Psoas muscle (tissue), 8 donors: Measurements from ENCODE around the gene NFX1. TPM values are rescaled to one million over a fixed set of nuclear protein-coding genes. Genes with fewer than 3 reads are reported as not detected.

Source experiments
- ATAC-seq, 4 donors: fragments of 200-7000 bp; cut with Tn5 transposase; one replicate each; pipeline ENCODE4 v1.9.1; 2020; ENCODE audit warnings: moderate library complexity in 3 of 4, mild to moderate bottlenecking in 2 of 4
- DNase-seq, 2 donors: peaks; one replicate each; pipeline ENCODE4 v3.0.0-alpha.2; 2020
- H3K27ac ChIP-seq: fragments of 200-600 bp; one replicate; pipeline ENCODE4 v1.8.0; 2022
- H3K27me3 ChIP-seq, 3 donors: fragments of 200-600 bp in 1 of 3; one replicate each; pipeline versions ENCODE4 v1.6.1 to v1.8.0; 2013 to 2022; ENCODE audit warnings: low read length in 2 of 3, mild to moderate bottlenecking in 2 of 3, moderate library complexity in 1 of 3; ENCODE audit not compliant: insufficient read depth in 3 of 3
- H3K36me3 ChIP-seq, 2 donors: fragments of 200-600 bp in 1 of 2; one replicate each; pipeline versions ENCODE4 v1.6.1 to v1.8.0; 2013 to 2022; ENCODE audit warnings: low read depth in 1 of 2, mild to moderate bottlenecking in 1 of 2, moderate library complexity in 1 of 2; ENCODE audit not compliant: insufficient read depth in 1 of 2
- H3K4me1 ChIP-seq: fragments of 200-600 bp; one replicate; pipeline ENCODE4 v1.8.0; 2022
- H3K4me3 ChIP-seq: fragments of 200-600 bp; one replicate; pipeline ENCODE4 v1.8.0; 2022; ENCODE audit warnings: mild to moderate bottlenecking
- H3K9me3 ChIP-seq: fragments of 200-600 bp; one replicate; pipeline ENCODE4 v1.8.0; 2022
- whole genome bisulfite sequencing, 3 donors: extraction: QIAGEN DNeasy Blood & Tissue Kit; methylation state at CpG; one replicate each; pipeline versions ENCODE4 v1.1.6 to v1.1.7; 2013; 5-methylcytosine and 5-hydroxymethylcytosine counted together
- intact Hi-C, 2 donors: fragments of 100-400 bp; cut with DNase I; formaldehyde crosslinking; loops; one replicate each; pipeline versions ENCODE4 v1.11.0 to v1.14.2; 2022
- polyA plus RNA-seq, 3 donors: library from polyadenylated mRNA; stranded (reverse); fragments of 200-250 nt; gene quantifications; one replicate each; pipeline ENCODE4 v1.2.3, GENCODE V29; 2013
- total RNA-seq, 4 donors: library from RNA; stranded (reverse); fragmentation: NEBNext Ultra II Directional in 2 of 4; extraction: Animal tissue kit (Norgen Biotek cat#: 25700) in 2 of 4; gene quantifications; one replicate each; pipeline versions ENCODE4 v1.2.1 to v1.2.4, GENCODE V29; 2021 to 2023
- TF ChIP-seq, protein P1 (sequence below): fragments of 200-600 bp; IDR thresholded peaks from one replicate; pipeline ENCODE4 v1.8.0; 2022; ENCODE audit warnings: antibody characterized with exemption
- donor health status: healthy with polysubstance abuse.
- donor health status: DM: no; HTN: no; CAD: no; lungs with moderate emphysema.
- donor health status: Bipolar disorder and iron deficiency.
- donor health status: healthy.
- donor health status: DM: yes; HTN: yes; CAD: no.
- donor health status: DM: no; HTN: no; CAD: no.
- donor health status: DM: no; HTN: no; CAD: no.
- donor health status: DM: yes; HTN: yes; CAD: no.

Gene NFX1
- total and polyA plus RNA-seq, 7 donors = 20.9 to 59.2 (median 33.8) TPM

DNA sequence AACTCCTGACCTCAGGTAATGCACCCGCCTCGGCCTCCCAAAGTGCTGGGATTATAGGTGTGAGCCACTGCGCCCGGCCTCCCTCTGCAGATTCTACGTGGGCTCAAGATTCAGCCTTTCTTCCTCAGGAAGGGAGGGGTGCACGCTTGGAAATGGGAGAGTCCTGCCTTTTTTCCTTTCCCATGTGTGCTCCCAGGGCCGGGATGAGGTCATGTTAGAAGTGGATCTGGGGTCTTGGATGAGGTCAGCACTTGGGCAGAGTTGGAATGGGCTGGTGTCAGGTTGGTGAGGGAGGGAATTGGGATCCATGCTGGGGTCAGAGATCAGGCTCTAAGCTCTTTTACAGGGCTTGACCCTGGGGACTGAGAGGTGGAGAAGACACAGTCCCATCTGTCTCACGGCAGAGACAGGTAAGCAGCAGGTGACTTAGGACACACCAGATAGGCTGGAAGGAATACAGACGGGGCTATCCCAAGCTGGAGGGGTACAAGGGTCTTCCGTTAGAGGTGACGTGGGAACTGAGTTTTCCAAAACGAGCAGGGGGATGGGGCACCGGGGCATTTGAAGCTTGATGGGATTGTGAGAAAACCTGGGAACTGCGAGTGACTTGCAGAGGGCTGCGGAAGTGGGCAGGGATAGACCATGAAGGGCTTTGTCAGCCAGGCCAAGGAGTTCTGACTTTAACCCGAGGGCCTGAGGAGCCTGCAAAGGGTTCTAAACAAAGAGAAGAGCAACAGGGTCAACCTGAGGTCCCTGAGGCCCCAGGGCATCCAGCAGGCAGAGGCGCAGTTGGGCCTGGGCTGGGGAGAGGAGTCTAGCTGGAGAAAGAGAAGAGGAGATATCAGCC lies 113.8 kb downstream of the NFX1 start:
- DNase-seq (peak in 1 of 2 donors; percentile 41), ATAC-seq (peak in 2 of 4 donors; percentile 44 to 58)
- Histone ChIP-seq H3K4me3 (no peak overlapping the region), H3K27me3 (no peaks in the 10 kb centered on the region), H3K27ac (no peak overlapping the region), H3K4me1 (peaks cover 13% of the 10 kb centered on the region), H3K9me3 (no peaks in the 10 kb centered on the region), H3K36me3 (no peaks in the 10 kb centered on the region)
- intact Hi-C loops = loop anchor here in 1 of 2 donors (10.0 kb wide), 1 partner anchor 221 kb away; no protein-coding TSS in a partner anchor
- 72 to 77% (median 77%) methylated on average over 17 of the region's 17 CpGs for WGBS, 3 donors
- TF ChIP-seq, protein P1, sequence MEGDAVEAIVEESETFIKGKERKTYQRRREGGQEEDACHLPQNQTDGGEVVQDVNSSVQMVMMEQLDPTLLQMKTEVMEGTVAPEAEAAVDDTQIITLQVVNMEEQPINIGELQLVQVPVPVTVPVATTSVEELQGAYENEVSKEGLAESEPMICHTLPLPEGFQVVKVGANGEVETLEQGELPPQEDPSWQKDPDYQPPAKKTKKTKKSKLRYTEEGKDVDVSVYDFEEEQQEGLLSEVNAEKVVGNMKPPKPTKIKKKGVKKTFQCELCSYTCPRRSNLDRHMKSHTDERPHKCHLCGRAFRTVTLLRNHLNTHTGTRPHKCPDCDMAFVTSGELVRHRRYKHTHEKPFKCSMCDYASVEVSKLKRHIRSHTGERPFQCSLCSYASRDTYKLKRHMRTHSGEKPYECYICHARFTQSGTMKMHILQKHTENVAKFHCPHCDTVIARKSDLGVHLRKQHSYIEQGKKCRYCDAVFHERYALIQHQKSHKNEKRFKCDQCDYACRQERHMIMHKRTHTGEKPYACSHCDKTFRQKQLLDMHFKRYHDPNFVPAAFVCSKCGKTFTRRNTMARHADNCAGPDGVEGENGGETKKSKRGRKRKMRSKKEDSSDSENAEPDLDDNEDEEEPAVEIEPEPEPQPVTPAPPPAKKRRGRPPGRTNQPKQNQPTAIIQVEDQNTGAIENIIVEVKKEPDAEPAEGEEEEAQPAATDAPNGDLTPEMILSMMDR = no peak

DNA sequence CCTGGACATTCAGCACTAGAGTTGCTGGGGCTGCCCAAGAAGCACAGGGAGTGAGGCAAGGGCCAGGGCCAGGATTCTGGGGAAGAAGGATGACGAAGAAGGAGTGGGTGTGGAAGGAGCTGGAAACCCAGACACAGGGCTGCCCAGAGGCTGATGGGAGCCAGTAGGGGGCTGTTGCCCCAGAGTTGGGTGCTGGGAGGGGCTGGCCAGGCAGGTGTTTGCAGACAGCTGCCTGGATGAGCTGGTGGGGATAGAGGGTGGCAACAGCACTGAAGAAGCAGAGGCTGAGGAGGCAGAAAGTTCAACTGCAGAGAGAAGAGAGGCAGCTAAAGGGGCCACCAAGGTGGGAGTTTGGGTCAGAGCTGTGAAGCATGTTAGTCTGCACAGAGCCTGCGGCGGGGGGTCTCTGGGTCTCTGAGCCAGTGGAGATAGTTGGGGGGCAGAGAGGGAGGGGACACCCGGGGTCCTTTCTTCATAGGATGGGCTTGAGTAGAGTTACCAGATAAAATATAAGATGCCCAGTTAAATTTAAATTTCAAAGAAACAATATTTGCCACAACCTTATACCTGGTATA lies 114.6 kb downstream of the NFX1 start:
- Histone ChIP-seq H3K4me3 (no peak overlapping the region), H3K36me3 (no peaks in the 10 kb centered on the region), H3K27ac (no peak overlapping the region), H3K27me3 (no peaks in the 10 kb centered on the region), H3K9me3 (no peaks in the 10 kb centered on the region), H3K4me1 (peaks cover 13% of the 10 kb centered on the region)
- TF ChIP-seq, protein P1 = no peak
- WGBS, 3 donors = 82 to 92% (median 84%) methylated on average over 4 of the region's 4 CpGs
- no peak for DNase-seq
- no peak for ATAC-seq
- intact Hi-C loops = loop anchor here in 1 of 2 donors (5.0 to 10.0 kb wide), 3 partner anchors 62 to 220 kb away; no protein-coding TSS in a partner anchor

DNA sequence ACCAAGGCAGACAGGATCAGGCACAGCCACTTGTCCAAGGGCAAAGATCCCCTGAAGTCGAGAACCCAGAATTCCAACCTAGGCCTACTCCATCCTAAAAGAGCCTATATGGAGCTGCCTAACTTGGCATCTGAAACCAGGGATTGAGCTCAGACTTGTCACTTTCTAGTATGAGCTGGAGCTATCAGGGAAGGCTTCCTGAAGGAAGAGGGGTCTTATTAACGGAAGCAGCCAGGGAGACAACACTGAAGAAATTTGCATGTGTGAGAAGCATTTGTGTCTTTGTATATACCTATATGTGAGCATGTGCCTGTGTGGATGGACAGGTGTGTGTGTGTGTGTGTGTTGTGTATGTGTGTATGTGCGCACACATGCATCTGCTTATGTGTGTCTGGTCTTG lies 116.7 kb downstream of the NFX1 start:
- DNase-seq (no peak), ATAC-seq (no peak)
- TF ChIP-seq, protein P1 = no peak
- Histone ChIP-seq H3K9me3 (no peaks in the 10 kb centered on the region), H3K4me1 (peaks cover 13% of the 10 kb centered on the region), H3K36me3 (no peaks in the 10 kb centered on the region), H3K4me3 (no peak overlapping the region), H3K27me3 (no peaks in the 10 kb centered on the region), H3K27ac (no peak overlapping the region)
- intact Hi-C loops = loop anchor here in 1 of 2 donors (5.0 to 10.0 kb wide), 3 partner anchors 60 to 218 kb away; no protein-coding TSS in a partner anchor
- 87 to 99% (median 93%) methylated on average over 3 of the region's 3 CpGs for WGBS, 3 donors

DNA sequence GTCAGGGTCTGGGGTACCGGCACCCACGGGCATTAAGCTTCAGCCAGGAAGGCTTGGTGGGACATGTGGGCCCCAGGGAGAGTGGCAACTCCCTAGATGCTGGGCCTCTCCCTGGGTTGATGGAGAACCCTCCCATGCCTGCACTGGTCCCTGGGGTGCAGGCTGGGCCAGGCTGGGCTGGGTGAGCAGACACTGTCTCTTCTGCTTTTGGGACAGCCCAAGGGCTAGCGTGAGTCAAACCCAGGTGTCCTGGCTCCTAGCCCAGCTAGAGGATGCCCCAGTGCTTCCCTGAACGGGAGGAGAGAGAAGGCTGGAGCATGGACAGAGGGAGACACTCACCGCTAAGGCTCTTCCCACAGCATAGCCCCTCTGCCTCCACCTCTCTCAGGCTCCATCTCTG lies 117.8 kb downstream of the NFX1 start:
- TF ChIP-seq, protein P1 = no peak
- Histone ChIP-seq H3K4me3 (no peak overlapping the region), H3K27ac (no peak overlapping the region), H3K4me1 (peaks cover 4% of the 10 kb centered on the region), H3K36me3 (no peaks in the 10 kb centered on the region), H3K9me3 (no peaks in the 10 kb centered on the region), H3K27me3 (no peaks in the 10 kb centered on the region)
- intact Hi-C loops = loop anchor here in 1 of 2 donors (5.0 to 10.0 kb wide), 3 partner anchors 59 to 217 kb away; no protein-coding TSS in a partner anchor
- WGBS, 3 donors = 62 to 78% (median 63%) methylated on average over 5 of the region's 5 CpGs
- no peak for ATAC-seq
- DNase-seq = no peak
